Fibroblast of lung (primary cell): ENCODE data around the gene TRMT61A.

Experiments
- CTCF ChIP-seq, 2 donors: IDR thresholded peaks in 1 of 2; conservative IDR thresholded peaks in 1 of 2; 1 replicate in 1 of 2; 2 replicates in 1 of 2; pipeline ENCODE4 v1.5.1; 2011 to 2012; ENCODE audit warnings: low read length in 2 of 2, control low read depth in 1 of 2, inconsistent platforms in 1 of 2, low read depth in 1 of 2, mild to moderate bottlenecking in 1 of 2
- EZH2 ChIP-seq: IDR thresholded peaks from 2 replicates; pipeline ENCODE4 v1.5.1; 2012; ENCODE audit warnings: low read length, control low read depth, mild to moderate bottlenecking; ENCODE audit errors: missing control alignments

GRCh38 chr14:103507751-103508150 is 21.2 kb upstream of the TRMT61A start:
- no peak for TF ChIP-seq CTCF (conservative IDR thresholded peaks at IDR 0.05 in 1 of 2, IDR thresholded peaks at IDR 0.05 in 1 of 2; ENCODE audit: low read depth in 1 of 2, low read length in 2 of 2)
- no peak for TF ChIP-seq EZH2
